Stimulated activated CD8-positive, alpha-beta memory T cell treated with anti-CD3 and anti-CD28 coated beads, Interleukin-12 subunit alpha, Interleukin-12 subunit beta, amount 100 ng/mL, for 1 hour (primary cell): ENCODE data around the gene MGA.

Source experiments
- DNase-seq: peaks from one replicate; pipeline ENCODE4 v3.0.0-alpha.2; 2020; ENCODE audit warnings: low read depth

Gene MGA

DNA sequence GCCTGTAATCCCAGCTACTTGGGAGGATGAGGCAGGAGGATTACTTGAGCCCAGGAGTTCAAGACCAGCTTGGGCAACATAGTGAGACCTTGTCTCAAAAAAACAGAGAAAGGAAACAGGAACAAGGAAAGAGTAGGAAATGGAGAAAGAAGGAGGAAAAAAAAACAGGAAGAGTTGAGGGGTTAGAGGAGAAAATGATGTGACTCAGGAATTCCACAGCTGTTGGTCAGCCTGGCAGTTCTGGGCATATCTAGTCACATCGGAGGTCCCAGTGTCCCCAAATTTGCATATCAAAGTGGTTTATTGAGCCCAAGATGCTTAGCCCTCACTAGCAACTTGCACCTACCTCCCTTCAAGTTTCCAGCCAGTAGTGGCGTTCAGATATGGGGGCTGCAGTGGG, 148.9 kb downstream of the MGA start:
- no peak for DNase-seq

DNA sequence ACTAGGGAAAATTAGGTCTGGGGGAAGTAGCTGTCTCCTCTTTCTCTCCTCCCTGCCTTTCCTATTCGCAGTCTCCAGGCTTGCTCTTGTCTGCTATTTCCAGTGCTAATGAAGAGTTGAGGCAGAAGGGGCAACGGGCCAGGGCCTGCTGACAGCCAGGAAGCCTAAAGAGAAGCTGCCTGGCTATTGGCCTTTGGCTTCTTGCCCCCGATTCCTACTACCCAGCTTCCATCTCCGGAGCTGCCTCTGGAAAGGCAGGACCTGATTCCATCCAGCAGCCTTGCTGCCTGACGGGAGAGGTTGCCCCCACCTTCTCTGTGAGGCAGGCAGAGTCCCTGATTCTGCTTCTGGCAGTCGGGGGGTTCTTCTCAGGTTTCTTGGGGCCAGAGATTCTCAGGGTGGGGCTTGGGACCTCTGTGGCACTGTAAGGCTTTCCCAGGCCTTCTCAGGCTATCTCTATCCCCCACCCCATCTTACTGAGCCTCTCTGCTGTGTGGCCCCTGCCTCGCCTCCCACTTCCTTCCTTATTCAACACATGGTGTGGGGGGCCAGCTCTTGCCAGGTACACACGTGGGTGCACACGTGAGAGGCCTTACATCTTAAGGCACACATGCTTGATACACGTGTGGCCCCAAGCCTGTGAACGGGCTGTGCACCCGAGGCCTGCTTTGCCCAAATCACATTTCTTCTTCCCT, 149.5 kb downstream of the MGA start:
- no peak for DNase-seq

DNA sequence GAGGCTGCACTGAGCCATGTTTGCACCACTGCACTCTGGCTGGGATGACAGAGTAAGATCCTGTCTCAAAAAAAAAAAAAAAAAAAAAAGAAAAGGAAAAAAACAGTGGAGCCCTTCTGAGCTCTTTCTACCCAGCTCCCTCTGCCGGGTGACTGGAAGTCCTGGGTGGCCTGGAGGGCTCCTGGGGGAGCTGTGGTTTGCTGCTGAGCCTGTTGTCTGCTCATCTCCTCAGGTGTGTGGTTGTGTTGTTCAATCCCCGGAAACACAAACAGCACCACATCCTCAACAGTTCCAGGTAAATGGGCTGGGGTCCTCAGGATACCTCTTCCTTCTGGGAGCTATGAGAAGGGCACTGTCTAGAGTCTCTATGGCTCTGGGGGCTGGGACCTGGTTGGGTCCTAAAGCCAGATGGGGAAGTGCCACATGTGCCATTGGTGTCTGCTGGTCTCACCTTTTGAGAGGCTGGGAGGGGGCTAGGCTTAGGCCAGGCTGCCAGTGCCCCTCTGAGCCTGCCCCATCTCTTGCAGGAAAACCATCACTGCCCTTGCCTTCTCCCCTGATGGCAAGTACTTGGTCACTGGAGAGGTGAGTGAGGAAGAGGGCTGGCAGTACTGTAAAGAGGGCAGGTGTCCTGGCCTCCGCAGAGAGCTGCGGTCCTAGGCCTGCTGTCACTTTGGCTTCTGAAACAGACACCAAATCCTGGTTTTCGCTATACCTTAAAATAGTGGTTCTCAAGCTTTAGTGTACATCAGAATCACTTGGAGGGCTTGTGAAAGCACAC, 150.6 kb downstream of the MGA start:
- no peak for DNase-seq

DNA sequence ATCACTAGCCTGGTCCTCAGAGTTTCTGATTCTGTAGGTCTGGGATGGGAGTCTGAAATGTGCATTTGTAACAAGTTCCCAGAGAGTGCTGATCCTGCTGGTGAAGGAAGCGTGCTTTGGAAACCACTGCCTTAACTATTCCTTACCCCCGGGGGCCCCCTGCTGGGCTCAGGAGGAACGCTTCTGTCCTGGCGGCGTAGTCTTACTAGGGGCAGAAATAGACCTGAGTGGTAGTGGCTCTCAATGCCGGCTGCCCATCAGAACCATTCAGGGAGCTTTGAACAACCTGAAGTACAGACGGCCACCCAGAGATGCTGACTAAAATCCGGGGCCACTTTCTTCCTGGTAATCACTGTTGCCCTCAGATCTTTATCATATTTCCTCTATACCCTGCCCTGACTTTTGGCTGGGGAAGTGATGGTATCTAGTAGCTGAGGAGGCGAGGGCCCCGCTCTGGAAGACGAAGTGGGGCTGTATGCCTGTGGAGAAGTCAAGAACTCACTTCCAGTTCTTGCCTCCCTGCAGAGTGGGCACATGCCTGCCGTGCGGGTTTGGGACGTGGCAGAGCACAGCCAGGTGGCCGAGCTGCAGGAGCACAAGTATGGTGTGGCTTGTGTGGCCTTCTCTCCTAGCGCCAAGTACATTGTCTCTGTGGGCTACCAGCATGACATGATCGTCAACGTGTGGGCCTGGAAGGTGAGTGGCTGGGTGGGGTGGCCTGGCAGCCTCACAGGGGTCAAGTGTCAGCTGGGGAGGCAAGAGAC, 151.4 kb downstream of the MGA start:
- peak; percentile 53 for DNase-seq

DNA sequence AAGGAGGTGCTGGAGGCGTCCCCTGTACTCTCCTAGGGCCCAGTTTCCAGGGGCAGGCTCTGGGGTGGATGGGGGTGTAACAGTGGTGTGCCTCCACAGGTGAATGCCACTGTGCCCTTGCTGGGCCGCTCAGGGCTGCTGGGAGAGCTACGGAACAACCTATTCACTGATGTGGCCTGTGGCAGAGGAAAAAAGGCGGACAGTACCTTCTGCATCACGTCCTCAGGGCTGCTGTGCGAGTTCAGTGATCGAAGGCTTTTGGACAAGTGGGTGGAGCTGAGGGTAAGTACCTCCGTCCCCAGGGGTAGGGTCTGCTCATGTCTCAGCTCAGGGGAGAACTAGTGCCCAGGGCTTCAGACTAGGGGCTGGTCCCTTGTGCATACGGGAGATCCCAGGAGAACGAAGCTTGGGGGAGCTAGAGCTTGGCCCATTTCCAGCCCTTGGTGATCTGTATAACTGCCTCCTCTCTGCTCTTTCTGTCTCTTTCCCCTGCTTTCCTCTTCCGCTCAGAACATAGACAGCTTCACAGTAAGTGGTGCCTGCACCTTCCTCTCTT, 152.7 kb downstream of the MGA start:
- DNase-seq = no peak

DNA sequence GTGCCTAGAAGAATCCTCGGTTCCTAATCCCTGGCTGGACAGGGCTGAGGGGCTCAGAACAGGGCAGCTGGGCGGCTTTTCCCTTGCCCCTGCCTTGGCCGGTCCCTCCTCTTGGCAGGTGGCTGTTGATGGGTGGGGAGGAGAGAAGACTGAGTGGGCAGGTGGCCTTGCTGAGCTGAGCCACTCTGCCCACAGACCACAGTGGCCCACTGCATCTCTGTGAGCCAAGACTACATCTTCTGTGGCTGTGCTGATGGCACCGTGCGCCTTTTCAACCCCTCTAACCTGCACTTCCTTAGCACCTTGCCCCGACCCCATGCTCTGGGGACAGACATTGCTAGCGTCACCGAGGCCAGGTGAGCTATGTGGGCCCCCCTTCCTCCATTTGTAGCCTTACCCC, 153.2 kb downstream of the MGA start:
- DNase-seq = no peak

DNA sequence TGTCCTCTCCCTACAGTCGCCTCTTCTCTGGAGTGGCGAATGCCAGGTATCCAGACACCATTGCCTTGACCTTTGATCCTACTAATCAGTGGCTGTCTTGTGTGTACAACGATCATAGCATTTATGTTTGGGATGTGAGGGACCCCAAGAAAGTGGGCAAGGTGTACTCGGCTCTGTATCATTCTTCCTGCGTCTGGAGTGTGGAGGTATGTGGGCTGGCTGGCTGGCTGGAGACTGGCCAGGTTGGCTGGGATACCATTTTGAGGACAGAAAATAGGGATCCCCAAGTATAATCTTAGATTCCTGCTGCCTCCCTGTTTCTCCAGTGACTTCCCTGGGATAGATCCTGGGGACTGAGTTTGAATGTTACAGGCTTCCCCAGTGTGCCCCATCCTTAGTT, 154.3 kb downstream of the MGA start:
- DNase-seq = no peak

DNA sequence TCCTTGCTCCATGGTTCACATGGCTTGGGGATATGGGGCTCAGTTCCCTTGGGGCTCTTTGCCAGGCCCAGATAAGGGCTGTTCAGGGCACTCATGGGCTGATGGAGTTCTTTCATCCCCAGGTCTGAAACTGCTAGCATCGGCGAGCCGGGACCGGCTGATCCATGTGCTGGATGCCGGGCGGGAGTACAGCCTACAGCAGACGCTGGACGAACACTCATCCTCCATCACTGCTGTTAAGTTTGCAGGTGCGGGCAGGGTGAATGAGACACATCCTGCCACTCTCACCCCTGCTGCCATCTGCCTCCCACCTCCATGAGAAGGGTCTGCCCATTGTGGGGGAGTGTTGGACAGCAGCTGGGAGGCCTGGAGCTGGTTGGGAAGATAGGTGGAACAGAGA, 156.6 kb downstream of the MGA start:
- no peak for DNase-seq

DNA sequence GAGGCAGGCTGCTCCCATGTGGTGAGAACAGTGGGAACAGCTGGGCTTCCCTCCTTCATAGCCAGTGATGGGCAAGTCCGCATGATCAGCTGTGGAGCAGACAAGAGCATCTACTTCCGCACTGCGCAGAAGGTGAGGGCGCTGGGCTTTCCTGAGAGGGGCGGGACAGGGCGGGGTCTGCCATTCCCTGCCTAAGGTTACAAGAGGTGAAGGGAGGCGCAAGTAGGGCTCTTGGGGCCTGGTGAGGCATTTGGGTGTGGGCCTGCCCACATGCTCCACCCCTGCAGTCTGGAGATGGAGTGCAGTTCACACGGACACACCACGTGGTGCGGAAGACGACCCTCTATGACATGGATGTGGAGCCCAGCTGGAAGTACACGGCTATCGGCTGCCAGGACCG, 157.1 kb downstream of the MGA start:
- DNase-seq = no peak

DNA sequence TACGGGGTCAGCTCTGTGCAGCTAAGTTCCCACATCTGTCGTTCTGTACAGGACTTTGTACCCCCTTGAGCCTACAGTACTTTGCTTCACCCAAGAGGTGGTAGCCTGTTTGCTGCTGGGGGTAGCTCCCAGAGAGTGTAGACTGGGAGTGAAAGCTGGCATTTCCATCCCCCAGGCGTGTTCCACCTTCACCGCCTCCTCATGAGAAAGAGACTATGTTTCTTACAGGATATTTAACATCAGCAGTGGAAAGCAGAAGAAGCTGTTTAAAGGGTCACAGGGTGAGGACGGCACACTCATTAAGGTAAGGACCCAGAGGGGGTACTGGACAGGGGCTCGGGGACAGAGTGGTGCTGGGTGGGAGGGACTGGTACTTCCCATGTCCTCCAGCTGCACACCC, 157.6 kb downstream of the MGA start:
- DNase-seq = no peak

DNA sequence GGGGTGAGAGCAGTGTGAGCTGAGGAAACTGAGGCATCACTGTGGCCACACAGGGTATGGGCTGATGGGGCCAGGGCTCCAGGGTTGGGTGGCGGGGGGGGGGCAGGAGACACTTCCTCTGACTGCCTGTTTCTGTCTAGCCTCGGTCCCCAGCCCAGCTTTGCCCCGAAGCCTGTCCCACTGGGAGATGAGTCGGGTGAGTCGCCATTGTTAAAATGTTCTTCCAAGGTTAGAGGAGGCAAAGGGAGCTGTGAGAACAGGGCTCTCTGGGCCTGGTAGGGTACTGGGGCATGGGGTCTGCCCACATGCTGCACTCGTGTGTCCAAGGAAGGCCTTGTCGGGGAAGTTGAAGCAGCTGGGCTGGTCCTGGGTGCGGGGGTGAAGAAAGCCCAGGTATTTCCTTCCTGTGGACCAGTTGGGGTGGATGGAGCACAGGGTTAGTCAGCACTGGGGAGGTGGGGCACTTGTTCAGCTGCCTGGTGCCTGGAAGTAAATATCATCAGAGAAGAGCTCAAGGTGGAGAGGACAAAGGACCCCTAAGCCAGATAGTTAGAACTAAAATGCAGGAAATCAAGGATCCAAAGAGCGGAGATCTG, 159.3 kb downstream of the MGA start:
- no peak for DNase-seq

DNA sequence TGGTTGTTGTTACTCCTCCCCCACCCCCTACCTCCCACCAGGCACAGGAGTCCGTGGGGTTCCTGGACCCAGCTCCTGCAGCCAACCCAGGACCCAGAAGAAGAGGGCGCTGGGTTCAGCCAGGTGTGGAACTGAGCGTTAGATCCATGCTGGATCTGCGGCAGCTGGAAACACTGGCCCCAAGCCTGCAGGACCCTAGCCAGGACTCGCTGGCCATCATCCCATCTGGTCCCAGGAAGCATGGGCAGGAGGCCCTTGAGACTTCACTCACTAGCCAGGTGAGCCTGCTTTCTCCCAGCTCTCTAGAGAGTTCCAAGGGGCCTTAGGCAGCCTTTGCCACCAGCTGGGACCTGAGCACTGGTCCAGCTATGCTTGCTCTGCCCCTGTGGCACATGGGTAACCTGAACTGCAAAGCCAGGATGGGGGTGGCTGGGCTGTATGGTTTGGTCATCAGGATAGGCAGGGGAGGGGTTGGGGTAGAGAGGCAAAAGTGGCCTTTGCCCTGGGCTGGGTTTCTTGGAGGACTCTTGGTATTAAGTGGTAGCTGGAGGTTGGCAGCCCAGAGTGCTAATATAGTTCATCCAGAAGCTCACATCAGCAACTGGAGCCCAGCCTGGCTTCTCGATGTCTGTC, 160.7 kb downstream of the MGA start:
- no peak for DNase-seq

DNA sequence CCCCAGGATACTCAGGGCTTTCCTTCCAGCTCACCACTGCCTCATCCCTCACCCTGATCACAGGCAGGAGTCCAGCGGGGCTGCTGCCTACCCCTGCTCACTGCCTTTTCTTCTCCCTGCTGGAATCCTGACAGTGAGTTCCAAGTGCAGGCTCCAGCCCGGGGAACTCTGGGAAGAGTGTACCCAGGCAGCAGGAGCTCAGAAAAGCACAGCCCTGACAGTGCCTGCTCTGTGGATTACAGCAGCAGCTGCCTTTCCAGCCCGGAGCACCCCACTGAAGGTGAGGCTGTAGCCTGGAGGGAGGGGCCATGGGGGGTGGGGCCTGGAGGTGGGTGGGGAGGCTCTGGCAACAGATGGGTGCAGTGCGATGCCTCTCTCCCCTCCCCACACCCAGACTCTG, 161.6 kb downstream of the MGA start:
- DNase-seq = no peak

DNA sequence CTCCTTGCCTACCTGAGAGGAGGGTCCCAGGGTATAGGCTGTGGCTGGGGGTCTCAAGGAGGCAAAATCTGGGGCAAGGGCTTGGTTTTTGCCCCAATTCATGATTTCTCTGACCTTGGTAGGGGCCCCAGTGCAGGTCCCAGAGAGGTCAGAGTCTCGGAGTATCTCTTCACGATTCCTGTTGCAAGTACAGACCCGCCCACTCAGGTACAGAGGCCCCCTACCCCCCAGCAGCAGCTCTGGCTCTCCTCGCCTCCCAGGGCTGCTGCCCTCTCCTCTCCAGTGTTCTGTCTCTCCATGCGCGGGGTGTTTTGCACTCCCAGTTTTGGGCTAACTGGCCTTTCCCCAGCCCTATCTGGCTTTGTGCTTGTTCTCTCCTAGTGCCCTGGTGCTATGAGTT, 162.3 kb downstream of the MGA start:
- no peak for DNase-seq
